ENCODE measurements around the gene MIF4GD. TPM values are rescaled to one million over a fixed set of nuclear protein-coding genes. Genes with fewer than 3 reads are reported as not detected.
A peak's percentile ranks its signal among the peaks of the same experiment; 100 is the strongest.

The MIF4GD gene
- total RNA-seq, 1 donor from 2014 or later, result 12.8 TPM

DNA sequence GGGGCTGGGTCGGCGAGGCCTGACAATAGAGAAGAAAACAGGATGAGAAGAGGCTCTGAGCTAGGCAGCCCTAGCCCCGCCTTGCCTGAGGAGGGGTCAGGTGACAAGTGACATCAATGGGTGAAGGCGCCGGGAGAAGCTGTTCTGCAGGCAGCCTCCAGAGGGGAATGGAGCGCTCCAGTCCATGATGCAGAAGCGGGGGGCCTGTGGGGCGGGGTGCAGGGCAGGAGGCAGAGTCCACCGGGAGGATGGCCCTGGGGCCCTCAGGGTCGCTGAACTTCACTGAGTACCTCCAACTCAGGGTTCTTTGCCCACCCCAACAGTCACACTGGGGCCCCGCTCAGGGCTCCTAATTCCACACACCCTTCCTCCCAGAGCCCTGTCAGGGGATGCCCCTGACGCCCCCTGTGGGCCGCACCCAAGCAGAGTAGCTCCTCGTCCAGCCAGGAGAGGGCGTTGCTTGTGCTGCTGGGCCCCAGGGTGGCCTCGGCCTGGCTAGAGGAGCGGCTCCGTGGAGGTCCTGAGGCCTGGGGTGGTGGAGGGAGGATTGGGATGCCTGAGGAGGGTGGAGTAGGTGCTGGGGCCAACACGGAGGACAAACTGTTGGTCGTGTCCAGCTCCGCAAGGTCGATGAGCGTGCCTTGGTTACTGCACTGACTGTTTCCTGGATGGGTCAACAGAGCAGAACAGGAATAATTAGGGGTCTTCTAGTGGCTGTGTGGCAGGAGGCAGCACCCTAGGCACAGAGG, 30.5 kb downstream of the MIF4GD start:
- Mint-ChIP-seq H3K4me1 (ENCODE audit: low read depth, unreplicated experiment) (no peaks in the 10 kb centered on the region), H3K27ac (ENCODE audit: unreplicated experiment) (peak overlapping the region; percentile 43), H3K27me3 (ENCODE audit: unreplicated experiment) (peaks cover 5% of the 10 kb centered on the region), H3K36me3 (ENCODE audit: unreplicated experiment) (no peaks in the 10 kb centered on the region), H3K9me3 (ENCODE audit: unreplicated experiment) (peaks cover 6% of the 10 kb centered on the region), H3K4me3 (ENCODE audit: unreplicated experiment) (no peak overlapping the region)
- peak; percentile 60 for DNase-seq
- peak; percentile 42 for TF ChIP-seq CTCF (IDR thresholded peaks at IDR 0.05; ENCODE audit: partially characterized antibody, unreplicated experiment)

DNA sequence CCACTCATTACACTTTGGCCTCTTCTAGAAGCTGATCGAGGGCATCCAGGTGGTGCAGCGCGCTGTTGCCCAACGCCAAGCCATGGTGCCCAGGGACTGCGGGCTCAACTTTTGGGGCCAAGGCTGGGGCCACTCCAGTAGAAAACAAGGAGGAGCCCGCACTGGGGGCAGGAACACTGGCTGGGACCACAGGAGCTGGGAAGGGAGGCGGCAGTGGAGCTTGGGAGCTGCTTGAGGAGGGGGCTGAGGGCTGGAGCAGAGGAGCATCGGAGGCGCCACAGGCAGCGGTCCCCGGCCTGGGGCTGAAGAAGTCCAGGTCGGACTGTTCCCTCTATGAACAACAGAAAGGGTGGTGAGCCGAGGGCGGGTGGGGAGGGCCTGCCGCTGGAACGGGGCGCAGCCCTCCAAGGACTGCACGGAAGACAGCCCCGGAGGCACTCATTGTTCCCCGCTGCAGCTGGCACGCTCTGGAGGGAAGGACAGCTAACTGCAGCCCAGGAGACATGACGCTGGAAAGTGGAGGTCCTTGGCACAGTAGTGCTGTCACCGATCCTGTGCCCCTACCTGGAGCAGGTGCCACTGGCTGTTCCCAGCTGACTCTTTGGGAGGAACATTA, 31.1 kb downstream of the MIF4GD start:
- no peak for DNase-seq
- Mint-ChIP-seq H3K27me3 (ENCODE audit: unreplicated experiment) (peaks cover 5% of the 10 kb centered on the region), H3K36me3 (ENCODE audit: unreplicated experiment) (no peaks in the 10 kb centered on the region), H3K4me3 (ENCODE audit: unreplicated experiment) (no peak overlapping the region), H3K27ac (ENCODE audit: unreplicated experiment) (peak overlapping the region; percentile 43), H3K9me3 (ENCODE audit: unreplicated experiment) (peaks cover 6% of the 10 kb centered on the region), H3K4me1 (ENCODE audit: low read depth, unreplicated experiment) (no peaks in the 10 kb centered on the region)
- TF ChIP-seq CTCF (IDR thresholded peaks at IDR 0.05; ENCODE audit: partially characterized antibody, unreplicated experiment), result no peak

DNA sequence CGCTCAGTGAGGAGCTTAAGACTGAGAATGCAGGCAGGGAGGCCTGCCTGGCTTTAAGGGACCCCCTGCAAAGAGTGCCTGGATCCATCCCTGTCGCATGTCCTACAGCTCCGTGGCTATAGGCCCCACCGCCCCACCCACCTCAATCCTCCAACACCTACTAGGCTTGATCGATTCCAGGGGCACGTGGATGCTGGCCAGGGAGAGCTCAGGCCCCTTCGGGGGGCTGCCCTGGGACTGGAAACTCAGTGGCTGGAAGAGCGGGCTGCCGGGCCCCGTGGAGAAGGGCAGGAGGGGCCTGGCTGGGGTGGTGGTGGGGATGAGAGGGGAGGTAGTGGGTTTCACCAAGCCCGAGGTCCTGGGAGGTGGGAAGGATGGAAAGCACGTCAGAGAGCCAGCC, 31.8 kb downstream of the MIF4GD start:
- Mint-ChIP-seq H3K36me3 (ENCODE audit: unreplicated experiment) (no peaks in the 10 kb centered on the region), H3K4me3 (ENCODE audit: unreplicated experiment) (no peak overlapping the region), H3K9me3 (ENCODE audit: unreplicated experiment) (peaks cover 6% of the 10 kb centered on the region), H3K4me1 (ENCODE audit: low read depth, unreplicated experiment) (no peaks in the 10 kb centered on the region), H3K27me3 (ENCODE audit: unreplicated experiment) (peaks cover 5% of the 10 kb centered on the region), H3K27ac (ENCODE audit: unreplicated experiment) (peak overlapping the region; percentile 12)
- TF ChIP-seq CTCF (IDR thresholded peaks at IDR 0.05; ENCODE audit: partially characterized antibody, unreplicated experiment), result no peak
- DNase-seq, result no peak

- H3K27ac Mint-ChIP-seq (ENCODE audit: unreplicated experiment), result peak overlapping the region; percentile 12
- no peaks in the 10 kb centered on the region for H3K4me1 Mint-ChIP-seq (ENCODE audit: low read depth, unreplicated experiment)
- peak; percentile 79 for TF ChIP-seq CTCF (IDR thresholded peaks at IDR 0.05; ENCODE audit: partially characterized antibody, unreplicated experiment)
- H3K27me3 Mint-ChIP-seq (ENCODE audit: unreplicated experiment), result peaks cover 3% of the 10 kb centered on the region
- H3K36me3 Mint-ChIP-seq (ENCODE audit: unreplicated experiment), result no peaks in the 10 kb centered on the region
- H3K9me3 Mint-ChIP-seq (ENCODE audit: unreplicated experiment), result peaks cover 6% of the 10 kb centered on the region
- peak; percentile 71 for DNase-seq
- H3K4me3 Mint-ChIP-seq (ENCODE audit: unreplicated experiment), result peak overlapping the region; percentile 5
Observed at GRCh38 chr17:75238684-75239191, 32.3 kb downstream of the MIF4GD start.

Data from glutamatergic neuron (in vitro differentiated cells).